ENCODE data around the gene ZNF593OS. TPM values are rescaled to one million over a fixed set of nuclear protein-coding genes. Genes with fewer than 3 reads are reported as not detected.

Gene ZNF593OS
- total and polyA plus RNA-seq, 2 donors (not counting 3 experiments of a cell fraction or from before 2014, with no cell fraction given) = not detected

- Histone ChIP-seq H2AFZ (ENCODE audit: low read depth, low read length) (no peak overlapping the region), H3K27ac (ENCODE audit: insufficient read depth, low read depth, low read length) (no peak overlapping the region), H3K79me2 (ENCODE audit: control insufficient read depth, insufficient read depth, low read length) (no peaks in the 10 kb centered on the region), H3K27me3 (ENCODE audit: control insufficient read depth in 2 of 2, insufficient read depth in 2 of 2, low read length in 2 of 2) (peaks cover 0 to 6% of the 10 kb centered on the region in 2 experiments), H3K4me1 (ENCODE audit: control insufficient read depth, extremely low read depth, insufficient read depth, low read length) (no peaks in the 10 kb centered on the region), H3K9ac (replicated peaks; ENCODE audit: extremely low read depth, insufficient read depth, low read length) (no peak overlapping the region), H3K4me2 (ENCODE audit: insufficient read depth, low read length) (no peak overlapping the region), H3K9me3 (replicated peaks; ENCODE audit: control insufficient read depth, insufficient read depth, low read length) (no peaks in the 10 kb centered on the region), H3K4me3 (replicated peaks in 1 of 3; ENCODE audit: insufficient read depth in 1 of 3, low read depth in 1 of 3, low read length in 3 of 3) (no peak overlapping the region), H3K36me3 (ENCODE audit: control insufficient read depth in 2 of 2, extremely low read depth in 1 of 2, insufficient read depth in 2 of 2, low read length in 2 of 2) (no peaks in the 10 kb centered on the region), H4K20me1 (replicated peaks; ENCODE audit: control insufficient read depth, extremely low read depth, insufficient read depth, low read length) (no peaks in the 10 kb centered on the region), H3K9me1 (replicated peaks; ENCODE audit: control insufficient read depth, extremely low read depth, insufficient read depth, low read length) (no peaks in the 10 kb centered on the region)
- DNase-seq (ENCODE audit: low read depth, low spot score) (no peak), FAIRE-seq (no peak)
- BruUV-seq (replicated peaks) = no TSS peak
- no peak for TF ChIP-seq MYC (IDR thresholded peaks at IDR 0.05; ENCODE audit: low read depth, low read length)
- TF ChIP-seq MAX (IDR thresholded peaks at IDR 0.05; ENCODE audit: insufficient read depth, insufficient read length) = no peak
- TF ChIP-seq FOS (IDR thresholded peaks at IDR 0.05; ENCODE audit: borderline replicate concordance, insufficient read depth, low read length) = no peak
- TF ChIP-seq EZH2 (IDR thresholded peaks at IDR 0.05; ENCODE audit: borderline replicate concordance, low read depth, low read length, severe bottlenecking) = no peak
- TF ChIP-seq JUN (IDR thresholded peaks at IDR 0.05; ENCODE audit: borderline replicate concordance, insufficient read depth, insufficient read length, low read depth) = no peak
- no peak for TF ChIP-seq GATA2 (IDR thresholded peaks at IDR 0.05; ENCODE audit: insufficient read depth, insufficient read length, low read depth, low read length)
- TF ChIP-seq CTCF (IDR thresholded peaks at IDR 0.05; ENCODE audit: extremely low read depth in 1 of 2, insufficient read depth in 1 of 2, low read depth in 1 of 2, low read length in 2 of 2) = no peak
- no peak for TF ChIP-seq POLR2AphosphoS5 (IDR thresholded peaks at IDR 0.05; ENCODE audit: insufficient read depth, low read depth, low read length)
- no peak for TF ChIP-seq POLR2A (IDR thresholded peaks at IDR 0.05; ENCODE audit: low read depth, low read length)
- CTCF ChIA-PET = interaction anchor here (1.2 kb wide), 1 partner anchor 33 kb away, joined by 3 read pairs; no protein-coding TSS in a partner anchor
- POLR2A ChIA-PET = no interaction called here
- dilution Hi-C loops (cut with MboI; ENCODE audit: extremely low pct_ligation_motif_present, low sequenced_read_pairs) = no loop called here
- intact Hi-C loops (cut with micrococcal nuclease) = no loop called here
Observed at GRCh38 chr1:26197813-26198212, 26.2 kb upstream of the ZNF593OS start.

All from endothelial cell of umbilical vein (primary cell).